Mesendoderm (in vitro differentiated cells): ENCODE data around the gene GPALPP1.
A peak's percentile ranks its signal among the peaks of the same experiment; 100 is the strongest.

Source experiments
- DNase-seq: peaks from one replicate; pipeline ENCODE4 v3.0.0; 2013
- H2AK5ac ChIP-seq: 2 replicates; pipeline ENCODE4 v1.6.1; 2013; ENCODE audit warnings: low read length, inconsistent platforms
- H2BK120ac ChIP-seq: 2 replicates; pipeline ENCODE4 v1.6.1; 2013; ENCODE audit warnings: low read depth, mild to moderate bottlenecking, low read length, moderate library complexity, mixed read lengths
- H2BK15ac ChIP-seq: replicated peaks from 2 replicates; pipeline ENCODE4 v1.6.1; 2013; ENCODE audit warnings: low read depth, mild to moderate bottlenecking, moderate library complexity
- H2BK5ac ChIP-seq: 2 replicates; pipeline ENCODE4 v1.6.1; 2013; ENCODE audit warnings: low read length, inconsistent platforms
- H3K18ac ChIP-seq: 2 replicates; pipeline ENCODE4 v1.6.1; 2013; ENCODE audit warnings: mild to moderate bottlenecking, low read length, mixed read lengths
- H3K23ac ChIP-seq: one replicate; pipeline ENCODE4 v1.6.1; 2013; ENCODE audit warnings: low read length
- H3K27ac ChIP-seq: 2 replicates; pipeline ENCODE4 v1.5.1; 2013; ENCODE audit warnings: low read depth, mild to moderate bottlenecking, inconsistent platforms, low read length, moderate library complexity
- H3K27me3 ChIP-seq: 2 replicates; pipeline ENCODE4 v1.6.1; 2013; ENCODE audit warnings: low read length, control low read depth, mild to moderate bottlenecking, inconsistent platforms; ENCODE audit not compliant: insufficient read depth, poor library complexity
- H3K36me3 ChIP-seq: 2 replicates; pipeline ENCODE4 v1.6.1; 2013; ENCODE audit warnings: low read length, inconsistent platforms; ENCODE audit not compliant: control insufficient read depth, insufficient read depth
- H3K4ac ChIP-seq: one replicate; pipeline ENCODE4 v1.6.1; 2013; ENCODE audit warnings: low read depth, mild to moderate bottlenecking, low read length, moderate library complexity
- H3K4me1 ChIP-seq: 2 replicates; pipeline ENCODE4 v1.6.1; 2013; ENCODE audit warnings: low read depth, low read length, inconsistent platforms; ENCODE audit not compliant: control insufficient read depth
- H3K4me2 ChIP-seq: 2 replicates; pipeline ENCODE4 v1.6.1; 2013; ENCODE audit warnings: low read length
- H3K4me3 ChIP-seq: 2 replicates; pipeline ENCODE4 v1.5.1; 2013; ENCODE audit warnings: mild to moderate bottlenecking, low read length
- H3K56ac ChIP-seq: one replicate; pipeline ENCODE4 v1.6.1; 2013; ENCODE audit warnings: low read length
- H3K79me1 ChIP-seq: 2 replicates; pipeline ENCODE4 v1.6.1; 2013; ENCODE audit warnings: low read length, inconsistent platforms
- H3K79me2 ChIP-seq: 2 replicates; pipeline ENCODE4 v1.6.1; 2013; ENCODE audit warnings: mild to moderate bottlenecking, low read length; ENCODE audit not compliant: control insufficient read depth, insufficient read depth
- H3K9ac ChIP-seq: 2 replicates; pipeline ENCODE4 v1.6.1; 2013; ENCODE audit warnings: low read length, inconsistent platforms
- H4K5ac ChIP-seq: one replicate; pipeline ENCODE4 v1.6.1; 2013; ENCODE audit warnings: low read length
- H4K8ac ChIP-seq: one replicate; pipeline ENCODE4 v1.6.1; 2013; ENCODE audit warnings: low read depth, mild to moderate bottlenecking, control low read depth, low read length, moderate library complexity
- WGBS: extraction: QIAGEN DNeasy Blood & Tissue Kit; methylation state at CpG from one replicate; pipeline ENCODE4 v1.1.7; 2013; ENCODE audit warnings: low lambda C conversion rate, missing lambda C conversion rate; ENCODE audit not compliant: insufficient coverage; ENCODE audit errors: extremely low coverage; 5-methylcytosine and 5-hydroxymethylcytosine counted together

GPALPP1 gene

GRCh38 chr13:45034342-45034741, 45.0 kb downstream of the GPALPP1 start:
- H3K36me3 ChIP-seq: no peaks in the 10 kb centered on the region
- H3K27ac ChIP-seq: no peak overlapping the region
- H3K56ac ChIP-seq: no peak overlapping the region
- no CpG with 5 or more reads among the region's 2 CpGs for WGBS
- H2BK5ac ChIP-seq: no peak overlapping the region
- H2BK120ac ChIP-seq: no peak overlapping the region
- no peaks in the 10 kb centered on the region for H3K79me2 ChIP-seq
- H3K23ac ChIP-seq: no peak overlapping the region
- no peaks in the 10 kb centered on the region for H3K79me1 ChIP-seq
- H2BK15ac ChIP-seq: no peak overlapping the region
- no peak overlapping the region for H3K4me2 ChIP-seq
- H3K9ac ChIP-seq: no peak overlapping the region
- no peak overlapping the region for H4K8ac ChIP-seq
- no peak for DNase-seq
- H3K18ac ChIP-seq: no peak overlapping the region
- H3K4me3 ChIP-seq: no peak overlapping the region
- H3K4me1 ChIP-seq: no peaks in the 10 kb centered on the region
- H3K27me3 ChIP-seq: no peaks in the 10 kb centered on the region
- no peak overlapping the region for H4K5ac ChIP-seq
- no peak overlapping the region for H2AK5ac ChIP-seq
- no peak overlapping the region for H3K4ac ChIP-seq

GRCh38 chr13:45036206-45036605, 46.9 kb downstream of the GPALPP1 start:
- Histone ChIP-seq H3K4me2 (no peak overlapping the region), H3K4me1 (no peaks in the 10 kb centered on the region), H4K5ac (no peak overlapping the region), H4K8ac (no peak overlapping the region), H3K56ac (no peak overlapping the region), H3K4ac (no peak overlapping the region), H2BK5ac (no peak overlapping the region), H3K23ac (no peak overlapping the region), H3K36me3 (no peaks in the 10 kb centered on the region), H2BK120ac (no peak overlapping the region), H2BK15ac (no peak overlapping the region), H3K27me3 (no peaks in the 10 kb centered on the region), H2AK5ac (no peak overlapping the region), H3K79me1 (no peaks in the 10 kb centered on the region), H3K79me2 (no peaks in the 10 kb centered on the region), H3K4me3 (no peak overlapping the region), H3K27ac (no peak overlapping the region), H3K9ac (no peak overlapping the region), H3K18ac (no peak overlapping the region)
- no peak for DNase-seq

- Histone ChIP-seq H3K79me2 (no peaks in the 10 kb centered on the region), H3K56ac (no peak overlapping the region), H3K23ac (no peak overlapping the region), H2BK15ac (no peak overlapping the region), H2AK5ac (no peak overlapping the region), H3K27me3 (no peaks in the 10 kb centered on the region), H4K5ac (no peak overlapping the region), H3K27ac (no peak overlapping the region), H3K9ac (no peak overlapping the region), H3K4me1 (no peaks in the 10 kb centered on the region), H3K18ac (no peak overlapping the region), H2BK5ac (no peak overlapping the region), H3K79me1 (no peaks in the 10 kb centered on the region), H3K4ac (no peak overlapping the region), H3K4me2 (no peak overlapping the region), H2BK120ac (no peak overlapping the region), H3K4me3 (no peak overlapping the region), H4K8ac (no peak overlapping the region), H3K36me3 (no peaks in the 10 kb centered on the region)
- DNase-seq: no peak
- WGBS: no CpG with 5 or more reads among the region's 1 CpG
These were observed 50.8 kb downstream of the GPALPP1 start for GRCh38 chr13:45040173-45040572.

- Histone ChIP-seq H4K5ac (no peak overlapping the region), H3K23ac (no peak overlapping the region), H3K56ac (no peak overlapping the region), H3K79me2 (no peaks in the 10 kb centered on the region), H2AK5ac (no peak overlapping the region), H3K79me1 (no peaks in the 10 kb centered on the region), H3K27ac (no peak overlapping the region), H3K4me1 (no peaks in the 10 kb centered on the region), H3K4me2 (no peak overlapping the region), H3K9ac (no peak overlapping the region), H3K4me3 (no peak overlapping the region), H2BK5ac (no peak overlapping the region), H4K8ac (no peak overlapping the region), H3K36me3 (no peaks in the 10 kb centered on the region), H2BK15ac (no peak overlapping the region), H2BK120ac (no peak overlapping the region), H3K27me3 (no peaks in the 10 kb centered on the region), H3K4ac (no peak overlapping the region), H3K18ac (no peak overlapping the region)
- WGBS: no CpG with 5 or more reads among the region's 3 CpGs
- DNase-seq: no peak
These were observed 51.3 kb downstream of the GPALPP1 start for GRCh38 chr13:45040622-45041021.

GRCh38 chr13:45042539-45042938, 53.2 kb downstream of the GPALPP1 start:
- Histone ChIP-seq H3K56ac (no peak overlapping the region), H2BK15ac (no peak overlapping the region), H3K23ac (no peak overlapping the region), H3K79me1 (no peaks in the 10 kb centered on the region), H3K4me3 (no peak overlapping the region), H3K4me2 (no peak overlapping the region), H3K4ac (no peak overlapping the region), H2BK5ac (no peak overlapping the region), H2AK5ac (no peak overlapping the region), H3K27ac (no peak overlapping the region), H3K27me3 (no peaks in the 10 kb centered on the region), H3K9ac (no peak overlapping the region), H4K5ac (no peak overlapping the region), H3K36me3 (no peaks in the 10 kb centered on the region), H3K18ac (no peak overlapping the region), H2BK120ac (no peak overlapping the region), H3K4me1 (no peaks in the 10 kb centered on the region), H3K79me2 (no peaks in the 10 kb centered on the region), H4K8ac (no peak overlapping the region)
- DNase-seq: no peak
- no CpG with 5 or more reads among the region's 3 CpGs for WGBS

GRCh38 chr13:45046445-45046844, 57.1 kb downstream of the GPALPP1 start:
- no peak overlapping the region for H3K27ac ChIP-seq
- peak overlapping the region; percentile 34 for H3K56ac ChIP-seq
- H3K18ac ChIP-seq: no peak overlapping the region
- H3K79me2 ChIP-seq: no peaks in the 10 kb centered on the region
- H3K4me3 ChIP-seq: no peak overlapping the region
- no peak overlapping the region for H3K4me2 ChIP-seq
- peaks cover 2% of the 10 kb centered on the region for H3K4me1 ChIP-seq
- no CpG with 5 or more reads among the region's 4 CpGs for WGBS
- no peak overlapping the region for H3K4ac ChIP-seq
- H2AK5ac ChIP-seq: no peak overlapping the region
- no peak for DNase-seq
- H4K5ac ChIP-seq: no peak overlapping the region
- H3K9ac ChIP-seq: no peak overlapping the region
- H3K23ac ChIP-seq: no peak overlapping the region
- no peaks in the 10 kb centered on the region for H3K79me1 ChIP-seq
- H2BK5ac ChIP-seq: no peak overlapping the region
- H2BK120ac ChIP-seq: no peak overlapping the region
- H3K27me3 ChIP-seq: no peaks in the 10 kb centered on the region
- H3K36me3 ChIP-seq: no peaks in the 10 kb centered on the region
- H2BK15ac ChIP-seq: no peak overlapping the region
- H4K8ac ChIP-seq: no peak overlapping the region
